ENCODE data around the gene RNF166.

- TF ChIP-seq CTCF (IDR thresholded peaks at IDR 0.05; ENCODE audit: extremely low read depth in 1 of 2, insufficient read depth in 1 of 2, low read depth in 1 of 2, low read length in 2 of 2) (no peak), EZH2 (IDR thresholded peaks at IDR 0.05; ENCODE audit: borderline replicate concordance, low read depth, low read length, severe bottlenecking) (no peak), MAX (IDR thresholded peaks at IDR 0.05; ENCODE audit: insufficient read depth, insufficient read length) (no peak), MYC (IDR thresholded peaks at IDR 0.05; ENCODE audit: low read depth, low read length) (no peak)
These were observed 10.4 kb upstream of the RNF166 start for GRCh38 chr16:88716601-88717001.

Measured in endothelial cell of umbilical vein (primary cell).